GM19438 (cell line): ENCODE data around the gene ANLN.
"Not testable (repeated sequence)": the region's sequence is repeated elsewhere in the genome, so short reads cannot be mapped to it uniquely, and the experiment has no call there.

Experiments used
- ATAC-seq: cut with Tn5 transposase; IDR thresholded peaks from one replicate; pipeline ENCODE4 v1.9.1; 2021; ENCODE audit warnings: low read depth; ENCODE audit not compliant: unreplicated experiment

Gene ANLN

GRCh38 chr7:36491317-36491716, 101.7 kb downstream of the ANLN start:
- no peak for ATAC-seq

GRCh38 chr7:36496576-36496975, 106.9 kb downstream of the ANLN start:
- no peak for ATAC-seq

- ATAC-seq: not testable (repeated sequence)
Measured at GRCh38 chr7:36497176-36497575, 107.5 kb downstream of the ANLN start.

GRCh38 chr7:36497775-36498174, 108.1 kb downstream of the ANLN start:
- ATAC-seq: no peak
